OCI-LY3 (cell line): ENCODE measurements around the gene NPR3.

Experiments used
- H2AFZ ChIP-seq: fragments of 200-600, 300-600 bp; shearing (Covaris generic); 2 replicates; pipeline ENCODE4 v1.6.0; 2014; ENCODE audit warnings: antibody characterized with exemption, low read depth, low read length
- H3K27ac ChIP-seq: fragments of 200-600, 300-600 bp; sonication (generic); 2 replicates; pipeline ENCODE4 v1.5.1; 2014; ENCODE audit warnings: mild to moderate bottlenecking, low read length, moderate library complexity, mixed read lengths
- H3K27me3 ChIP-seq: fragments of 200-600, 300-600 bp; sonication (generic); 2 replicates; pipeline ENCODE4 v1.6.1; 2014; ENCODE audit warnings: low read depth, low read length, mixed read lengths
- H3K36me3 ChIP-seq: fragments of 200-600, 300-600 bp; sonication (generic); replicated peaks from 2 replicates; pipeline ENCODE3; 2014; ENCODE audit warnings: low read depth, low read length, mixed read lengths
- H3K4me1 ChIP-seq: fragments of 300-600, 200-600 bp; sonication (generic); 2 replicates; pipeline ENCODE4 v1.6.1; 2014; ENCODE audit warnings: low read length, mixed read lengths
- H3K4me2 ChIP-seq: fragments of 200-600, 300-600 bp; sonication (generic); 2 replicates; pipeline ENCODE4 v1.6.1; 2014; ENCODE audit warnings: low read length, mixed read lengths
- H3K4me3 ChIP-seq: fragments of 300-600, 200-600 bp; sonication (generic); 2 replicates; pipeline ENCODE4 v1.5.1; 2014; ENCODE audit warnings: antibody characterized with exemption, mild to moderate bottlenecking, low read length, moderate library complexity
- H3K79me2 ChIP-seq: fragments of 300-600, 200-600 bp; shearing (Covaris generic); 2 replicates; pipeline ENCODE4 v1.6.1; 2014; ENCODE audit warnings: mild to moderate bottlenecking, low read length, mixed read lengths
- H3K9ac ChIP-seq: fragments of 300-600, 200-600 bp; shearing (Covaris generic); 2 replicates; pipeline ENCODE4 v1.6.0; 2014; ENCODE audit warnings: mild to moderate bottlenecking, low read length, moderate library complexity
- H3K9me3 ChIP-seq: fragments of 200-600, 300-600 bp; shearing (Covaris generic); 2 replicates; pipeline ENCODE4 v1.6.1; 2014; ENCODE audit warnings: low read length, mixed read lengths; ENCODE audit not compliant: insufficient read depth
- H4K20me1 ChIP-seq: fragments of 200-600, 300-600 bp; sonication (generic); 2 replicates; pipeline ENCODE4 v1.6.1; 2016; ENCODE audit warnings: low read length, mixed read lengths; ENCODE audit not compliant: insufficient read depth
- CTCF ChIP-seq: fragments of 200-600, 300-600 bp; sonication (generic); IDR thresholded peaks from 2 replicates; pipeline ENCODE4 v1.5.1; 2014; ENCODE audit warnings: antibody characterized with exemption, low read length, low read depth
- EZH2phosphoT487 ChIP-seq: fragments of 200-600 bp; shearing (Covaris generic); IDR thresholded peaks from 2 replicates; pipeline ENCODE4 v1.6.1; 2018; ENCODE audit warnings: antibody characterized with exemption, mixed run types, low read depth

The NPR3 gene

GRCh38 chr5:32776200-32776599, 65.1 kb downstream of the NPR3 start:
- H3K9me3 ChIP-seq, result no peaks in the 10 kb centered on the region
- no peak overlapping the region for H3K4me2 ChIP-seq
- no peak overlapping the region for H2AFZ ChIP-seq
- no peaks in the 10 kb centered on the region for H3K79me2 ChIP-seq
- H3K9ac ChIP-seq, result no peak overlapping the region
- TF ChIP-seq CTCF, result no peak
- no peak for TF ChIP-seq EZH2phosphoT487
- H3K27ac ChIP-seq, result no peak overlapping the region
- peaks cover 29% of the 10 kb centered on the region for H3K4me1 ChIP-seq
- no peak overlapping the region for H3K4me3 ChIP-seq
- no peaks in the 10 kb centered on the region for H4K20me1 ChIP-seq
- H3K27me3 ChIP-seq, result peaks cover 15% of the 10 kb centered on the region; the same call in 1 of the 2 replicates
- H3K36me3 ChIP-seq, result no peaks in the 10 kb centered on the region

- TF ChIP-seq CTCF, result no peak
- no peak for TF ChIP-seq EZH2phosphoT487
- Histone ChIP-seq H3K4me3 (no peak overlapping the region), H3K36me3 (no peaks in the 10 kb centered on the region), H3K27ac (no peak overlapping the region), H3K4me2 (peak overlapping the region; percentile 44), H2AFZ (no peak overlapping the region), H3K27me3 (peaks cover 15% of the 10 kb centered on the region; the same call in 1 of the 2 replicates), H3K9ac (no peak overlapping the region), H3K4me1 (peaks cover 19% of the 10 kb centered on the region), H3K79me2 (no peaks in the 10 kb centered on the region), H4K20me1 (no peaks in the 10 kb centered on the region), H3K9me3 (no peaks in the 10 kb centered on the region)
These were observed 66.1 kb downstream of the NPR3 start for GRCh38 chr5:32777222-32777621.

GRCh38 chr5:32777733-32778132, 66.6 kb downstream of the NPR3 start:
- Histone ChIP-seq H3K9me3 (no peaks in the 10 kb centered on the region), H3K79me2 (no peaks in the 10 kb centered on the region), H3K36me3 (no peaks in the 10 kb centered on the region), H3K4me3 (no peak overlapping the region), H2AFZ (no peak overlapping the region), H3K27ac (no peak overlapping the region), H3K4me2 (peak overlapping the region; percentile 44), H3K4me1 (peaks cover 17% of the 10 kb centered on the region), H3K27me3 (peaks cover 15% of the 10 kb centered on the region; the same call in 1 of the 2 replicates), H4K20me1 (no peaks in the 10 kb centered on the region), H3K9ac (no peak overlapping the region)
- TF ChIP-seq CTCF, result no peak
- no peak for TF ChIP-seq EZH2phosphoT487

- Histone ChIP-seq H4K20me1 (no peaks in the 10 kb centered on the region), H3K9ac (no peak overlapping the region), H3K79me2 (no peaks in the 10 kb centered on the region), H3K9me3 (no peaks in the 10 kb centered on the region), H3K27ac (no peak overlapping the region), H3K36me3 (no peaks in the 10 kb centered on the region), H3K4me3 (no peak overlapping the region), H3K4me2 (no peak overlapping the region), H3K4me1 (peaks cover 17% of the 10 kb centered on the region), H2AFZ (no peak overlapping the region), H3K27me3 (peaks cover 9% of the 10 kb centered on the region; the same call in 1 of the 2 replicates)
- no peak for TF ChIP-seq CTCF
- TF ChIP-seq EZH2phosphoT487, result no peak
These were observed 67.3 kb downstream of the NPR3 start for GRCh38 chr5:32778403-32778802.
